ENCODE measurements around the gene LUM.

LUM gene

DNA sequence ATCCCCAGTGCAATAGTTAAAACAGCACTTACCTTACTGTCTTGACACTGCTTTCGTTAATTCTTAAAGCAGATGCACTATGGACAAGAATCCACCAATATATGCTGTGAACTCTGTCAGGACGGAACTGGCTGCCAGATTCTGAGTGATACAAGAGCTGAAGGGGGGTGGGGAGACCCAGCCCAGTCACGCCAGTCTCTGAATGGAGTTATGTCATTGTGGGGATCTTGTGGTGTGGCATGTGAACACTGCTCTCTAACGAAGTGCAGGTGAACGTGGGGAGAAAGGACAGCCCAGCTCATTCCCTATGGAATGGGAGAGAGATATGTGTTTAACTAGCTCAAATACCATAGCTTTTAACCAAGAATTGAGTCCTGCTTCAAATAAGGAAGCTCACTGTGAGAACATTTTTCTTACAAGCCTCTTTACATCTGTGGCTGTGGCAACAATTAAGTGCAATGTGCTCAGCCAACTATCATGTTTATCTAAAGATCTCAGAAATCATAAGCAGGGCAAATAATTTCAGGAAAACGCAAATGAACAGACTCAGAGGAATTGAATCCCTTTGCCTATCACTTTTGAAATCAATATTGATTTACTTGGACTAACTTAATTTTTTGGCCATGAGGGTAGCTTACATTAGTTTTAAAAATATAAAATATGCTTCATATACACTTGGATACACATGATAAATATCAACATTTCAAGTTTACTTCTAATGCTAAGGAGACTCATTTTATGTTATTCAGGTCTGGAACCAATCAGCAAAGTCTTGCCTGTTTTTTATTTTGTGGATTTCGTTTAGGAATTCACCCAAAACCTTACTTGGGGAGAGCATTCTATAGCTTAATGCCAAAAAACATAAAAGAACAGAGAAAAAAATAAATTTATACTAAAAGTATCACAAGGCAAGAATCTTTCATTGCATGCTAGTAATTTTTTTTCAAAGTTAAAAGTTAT lies at the start of gene LUM:
TSS of gene LUM (minus strand) at position 129 of the 960 bp plus-strand sequence. CDS start 2,515 bp downstream, outside the sequence.
- no peak for DNase-seq (ENCODE audit: low read depth in 2 of 2)

DNA sequence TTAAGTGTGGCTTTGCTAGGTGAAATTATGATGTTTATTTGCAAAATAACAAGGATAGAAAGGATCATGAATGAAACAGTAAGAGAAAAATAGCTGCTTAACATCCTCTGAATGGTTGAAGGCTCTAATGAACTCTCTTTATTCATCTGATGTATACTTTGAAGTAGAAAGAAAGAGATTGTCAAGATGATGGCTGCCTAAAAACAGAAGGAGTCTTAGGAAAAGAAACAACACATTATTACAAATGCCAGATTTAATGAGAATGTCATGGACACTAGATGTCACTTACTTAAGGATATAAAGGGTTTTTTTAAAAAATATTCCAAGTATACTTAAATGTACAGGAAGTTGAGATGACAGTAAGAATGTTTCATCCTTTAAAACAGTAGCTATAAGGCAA lies 49.7 kb upstream of the LUM start:
- no peak for DNase-seq (ENCODE audit: low read depth in 2 of 2)

GRCh38 chr12:91155990-91156389 lies 44.7 kb upstream of the LUM start:
- no peak for DNase-seq (ENCODE audit: low read depth in 2 of 2)

GRCh38 chr12:91154131-91154530 lies 42.8 kb upstream of the LUM start:
- DNase-seq (ENCODE audit: low read depth in 2 of 2): no peak

- DNase-seq (ENCODE audit: low read depth in 2 of 2): no peak
Measured at GRCh38 chr12:91144053-91144452, 32.8 kb upstream of the LUM start.

DNA sequence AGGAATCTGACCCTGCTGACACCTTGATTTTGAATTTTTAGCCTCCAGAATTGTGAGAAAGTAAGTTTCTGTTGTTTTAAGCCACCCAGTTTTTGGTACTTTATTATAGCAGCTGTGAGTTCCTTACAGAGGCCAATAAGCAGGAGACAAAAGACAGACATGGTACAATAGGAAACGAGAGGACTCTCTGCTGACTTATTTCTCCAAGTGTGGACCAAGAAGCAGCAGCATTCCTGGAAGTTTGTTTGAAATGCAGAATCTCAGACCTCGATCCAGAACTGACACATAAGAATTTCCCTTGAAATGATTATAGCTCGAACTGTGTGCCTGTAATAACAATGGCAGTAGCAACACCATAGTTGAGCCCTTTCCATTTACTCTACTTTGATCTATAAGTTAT lies 31.9 kb upstream of the LUM start:
- no peak for DNase-seq (ENCODE audit: low read depth in 2 of 2)

DNA sequence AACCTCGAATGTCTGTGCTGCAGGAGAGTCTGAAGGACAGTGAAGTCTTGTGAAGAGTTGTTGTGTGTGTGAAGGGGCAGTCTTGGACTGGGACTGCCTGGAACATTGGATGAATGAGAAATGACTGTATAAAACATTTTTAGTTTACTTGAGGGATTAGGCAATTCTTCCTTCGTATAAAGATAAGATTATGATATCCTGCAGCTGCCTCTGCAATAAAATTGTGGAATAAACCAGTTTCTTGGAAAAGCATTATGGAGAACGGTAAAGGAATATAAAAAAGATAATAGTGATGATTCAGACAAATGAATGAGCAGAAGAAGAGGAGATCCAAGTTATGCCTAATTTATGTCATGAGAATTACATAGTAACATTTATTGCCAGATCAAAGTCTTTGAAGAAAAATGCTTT lies 30.9 kb upstream of the LUM start:
- no peak for DNase-seq (ENCODE audit: low read depth in 2 of 2)

DNA sequence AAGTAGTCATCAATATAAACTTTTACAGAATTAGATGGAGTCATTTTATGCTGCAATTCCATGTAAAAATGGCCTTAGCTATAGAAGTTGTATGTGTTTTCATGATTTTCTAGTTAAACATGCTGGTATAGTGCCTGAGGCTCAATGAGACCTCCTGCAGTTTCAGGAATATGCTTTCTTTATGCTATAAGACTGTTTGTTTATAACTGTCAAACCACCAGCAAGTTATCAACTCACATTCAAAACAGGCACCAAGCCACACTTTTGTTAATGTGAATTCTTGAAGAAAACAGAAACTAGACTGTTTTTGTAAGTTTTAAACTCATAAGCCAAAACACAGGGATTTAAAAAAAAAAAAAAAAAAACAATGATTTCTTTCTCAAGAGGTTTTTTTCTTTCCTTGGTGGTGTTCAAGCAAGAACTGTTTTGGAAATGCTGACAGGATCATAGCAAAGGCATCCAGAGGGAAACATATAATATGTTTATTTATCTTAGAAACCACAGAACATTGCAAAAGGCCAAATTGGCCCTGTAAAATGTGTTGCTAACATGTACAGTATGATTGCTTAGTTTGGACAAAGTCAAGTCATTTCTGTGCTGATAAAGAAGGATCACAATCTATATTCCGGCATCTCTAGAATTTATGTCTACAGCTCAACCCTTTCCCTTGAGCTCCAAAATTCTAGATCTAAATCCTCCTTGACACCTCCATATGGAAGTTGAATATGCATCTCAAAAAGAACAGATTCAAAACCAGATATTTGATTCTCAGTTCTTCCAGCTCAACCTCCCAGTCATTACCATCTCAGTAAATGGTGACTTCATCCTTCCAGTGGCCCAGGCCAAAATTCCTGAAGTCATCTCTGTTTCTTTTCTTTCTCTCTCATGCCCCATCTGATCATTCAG lies 29.0 kb upstream of the LUM start:
- DNase-seq (ENCODE audit: low read depth in 2 of 2): no peak

DNA sequence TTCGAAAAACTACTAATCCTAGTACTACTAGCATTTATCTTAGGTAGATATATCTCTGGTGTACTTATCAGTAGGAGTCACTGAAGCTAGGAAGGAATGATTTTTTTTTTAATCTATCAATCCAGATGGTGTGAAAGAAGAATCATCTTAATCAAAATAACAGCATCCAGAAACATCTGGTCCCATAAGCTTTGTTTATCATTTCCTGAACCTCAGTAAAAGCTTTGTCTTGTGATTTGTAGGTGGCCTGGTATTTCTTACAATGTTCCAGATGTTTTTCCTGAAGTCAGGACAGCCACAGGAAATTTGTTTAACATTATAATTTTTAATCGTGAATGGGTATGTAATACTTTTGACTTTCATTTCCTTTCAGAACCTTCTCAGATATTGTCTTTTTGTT lies 28.0 kb upstream of the LUM start:
- no peak for DNase-seq (ENCODE audit: low read depth in 2 of 2)

- no peak for DNase-seq (ENCODE audit: low read depth in 2 of 2)
Measured at GRCh38 chr12:91138337-91138920, 27.1 kb upstream of the LUM start.

- no peak for DNase-seq (ENCODE audit: low read depth in 2 of 2)
Measured at GRCh38 chr12:91133871-91134270, 22.6 kb upstream of the LUM start.

DNA sequence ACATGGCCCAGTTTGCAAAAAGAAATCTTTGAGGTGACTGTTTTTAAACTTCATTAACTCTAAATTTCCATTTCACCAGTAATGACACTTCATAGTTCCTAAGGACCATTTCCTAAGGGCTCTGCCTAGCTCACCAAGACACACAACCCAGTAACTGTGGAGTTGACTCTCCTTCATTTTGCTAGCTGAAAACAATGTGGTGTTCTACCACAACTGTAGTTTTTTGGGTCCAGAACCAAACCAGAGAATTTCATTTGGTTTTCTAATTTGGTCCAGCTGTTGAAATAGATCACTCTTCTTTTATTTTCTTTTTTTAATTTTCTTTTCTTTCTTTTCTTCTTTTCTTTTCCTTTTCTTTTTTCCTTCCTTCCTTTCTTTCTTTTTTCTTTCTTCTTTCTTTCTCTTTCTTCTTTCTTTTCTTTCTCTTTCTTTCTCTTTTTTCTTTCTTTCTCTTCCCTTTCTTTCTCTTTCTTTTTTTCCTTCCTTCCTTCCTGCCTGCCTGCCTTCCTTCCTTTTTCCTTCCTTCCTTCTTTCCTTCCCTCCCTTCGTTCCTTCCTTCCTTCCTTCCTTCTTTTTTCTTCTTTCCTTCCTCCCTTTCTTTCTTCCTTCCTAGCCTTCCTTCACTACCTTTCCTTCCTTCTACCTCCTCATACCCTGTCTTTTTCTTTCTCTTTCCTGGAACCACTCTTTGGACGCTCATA lies 18.5 kb upstream of the LUM start:
- no peak for DNase-seq (ENCODE audit: low read depth in 2 of 2)

DNA sequence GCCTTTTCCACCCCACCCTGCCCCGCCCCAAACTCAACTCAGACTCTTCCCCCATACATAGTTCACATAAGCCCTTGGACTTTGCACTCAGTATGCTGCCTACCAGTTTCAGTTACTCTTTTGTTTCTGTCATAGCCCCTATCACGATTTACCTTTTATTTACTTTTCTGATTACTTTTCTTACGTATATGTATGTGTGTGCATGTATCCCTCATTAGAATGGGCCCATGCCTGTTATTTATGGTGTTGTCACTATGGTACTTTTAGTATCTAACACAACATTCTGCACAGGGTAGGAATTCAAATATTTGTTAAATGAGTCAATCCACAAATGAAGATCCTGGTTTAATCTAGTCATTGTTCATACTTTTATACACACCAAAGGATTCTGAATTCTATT lies 16.5 kb upstream of the LUM start:
- no peak for DNase-seq (ENCODE audit: low read depth in 2 of 2)

DNA sequence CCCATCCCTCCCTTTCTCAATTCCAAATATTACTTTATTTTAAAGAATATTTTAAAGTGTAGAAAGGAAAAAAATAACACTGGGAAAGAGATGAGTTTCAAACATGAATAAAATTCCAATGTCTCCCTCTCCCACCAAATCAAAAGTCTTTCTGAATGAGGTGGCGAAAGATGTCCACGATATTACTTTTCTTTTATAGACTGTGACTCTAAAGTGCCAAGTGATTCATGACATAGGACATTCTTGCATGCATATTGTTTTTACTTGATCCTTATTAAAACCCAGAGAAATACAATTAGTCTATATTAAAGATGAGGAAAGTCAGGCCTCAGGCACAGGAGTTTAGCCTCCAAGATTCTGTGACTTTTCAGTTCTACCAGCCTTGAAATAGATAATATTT lies 16.0 kb upstream of the LUM start:
- no peak for DNase-seq (ENCODE audit: low read depth in 2 of 2)

DNA sequence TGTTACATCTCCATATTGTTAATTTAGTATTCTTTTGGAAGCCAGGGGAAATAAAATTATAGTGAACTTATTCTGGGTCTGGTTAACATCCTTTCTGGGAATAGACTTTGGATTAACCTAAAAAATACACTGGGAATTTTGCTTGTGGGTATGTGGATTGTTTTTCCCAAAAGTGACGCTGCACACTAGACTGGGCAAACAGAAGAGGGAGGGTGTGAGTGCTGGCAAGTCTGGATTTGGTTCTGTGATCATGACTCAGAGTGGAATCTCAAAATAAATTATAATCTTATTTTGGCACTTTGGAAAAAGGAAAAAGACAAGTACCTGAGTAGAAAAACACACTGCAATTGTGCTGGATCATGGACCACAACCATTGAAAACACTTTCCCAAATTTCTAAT lies 15.2 kb upstream of the LUM start:
- DNase-seq (ENCODE audit: low read depth in 2 of 2): no peak

- no peak for DNase-seq (ENCODE audit: low read depth in 2 of 2)
Measured at GRCh38 chr12:91123236-91123916, 12.1 kb upstream of the LUM start.

- DNase-seq (ENCODE audit: low read depth in 2 of 2): no peak
Measured at GRCh38 chr12:91120781-91121180, 9.5 kb upstream of the LUM start.

- DNase-seq (ENCODE audit: low read depth in 2 of 2): no peak
Measured at GRCh38 chr12:91119089-91119488, 7.8 kb upstream of the LUM start.

- DNase-seq (ENCODE audit: low read depth in 2 of 2): no peak
Measured at GRCh38 chr12:91113621-91114020, 2.3 kb upstream of the LUM start.

DNA sequence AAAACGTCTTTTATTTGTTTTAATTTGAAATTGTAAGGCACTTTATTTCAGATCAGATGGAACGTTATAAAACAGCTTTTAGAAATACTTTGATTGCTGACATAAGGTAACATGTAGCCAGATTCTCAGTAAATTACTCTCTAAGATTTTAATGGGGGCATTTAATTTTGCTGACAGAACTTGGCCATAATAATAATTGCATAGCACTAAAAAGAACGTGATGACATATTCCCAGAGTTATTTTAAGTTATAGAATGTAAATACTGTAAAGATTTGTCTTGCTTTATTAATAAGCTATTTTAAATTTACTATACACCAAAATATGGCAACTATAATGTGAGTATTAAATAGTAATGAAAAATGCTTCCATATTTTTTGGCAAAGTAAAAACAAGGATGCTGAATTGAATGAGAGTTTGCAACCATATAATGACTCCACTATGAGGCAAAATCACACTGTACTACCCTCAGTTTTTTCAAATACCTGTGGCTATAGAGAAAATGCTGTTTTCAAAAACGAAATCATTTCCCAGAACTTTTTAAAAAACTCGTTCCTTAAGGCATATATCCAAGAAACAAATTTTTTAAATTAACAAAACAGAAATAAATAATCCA lies 876 bp downstream of the LUM start:
- no peak for DNase-seq (ENCODE audit: low read depth in 2 of 2)
